Measurements from ENCODE around the gene PODNL1. TPM values are rescaled to one million over a fixed set of nuclear protein-coding genes. Genes with fewer than 3 reads are reported as not detected.

Gene PODNL1
- total RNA-seq, 2 donors from 2014 or later, result 0.66 TPM; not detected in 1

DNA sequence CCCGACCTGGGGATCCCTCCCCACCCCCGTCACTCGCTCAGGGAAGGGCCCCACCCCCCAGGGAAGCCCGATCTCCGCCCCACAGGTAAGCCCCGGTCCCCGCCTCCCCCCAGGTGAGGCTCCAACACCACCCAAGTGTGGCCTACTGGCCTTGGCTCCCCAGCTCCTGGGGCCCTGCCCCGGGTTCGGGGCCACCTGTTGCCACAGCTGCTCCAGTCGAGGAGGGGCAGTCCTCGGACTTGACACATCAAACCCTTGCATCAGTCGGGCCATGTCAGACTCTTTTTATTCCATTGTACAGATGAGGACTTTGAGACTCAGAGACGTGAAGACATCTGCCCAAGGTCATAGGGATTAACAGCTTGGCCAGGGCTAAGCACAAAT lies 31.7 kb downstream of the PODNL1 start:
- Histone ChIP-seq H3K9me3 (no peaks in the 10 kb centered on the region), H3K27ac (peak overlapping the region; percentile 63 to 90 (median 78)), H3K36me3 (replicated peaks in 1 of 2; ENCODE audit: insufficient read depth in 1 of 2, low read depth in 2 of 2) (no peaks in the 10 kb centered on the region), H3K4me3 (peak overlapping the region; percentile 46 to 77), H3K27me3 (no peaks in the 10 kb centered on the region), H3K4me1 (peaks cover 39% of the 10 kb centered on the region)
- intact Hi-C loops (cut with DNase I), result no loop called here
- ATAC-seq (peak; percentile 41), DNase-seq (peak; percentile 59 to 70 (median 64))
- TF ChIP-seq POLR2A (IDR thresholded peaks at IDR 0.05), result no peak
- TF ChIP-seq, protein P1, sequence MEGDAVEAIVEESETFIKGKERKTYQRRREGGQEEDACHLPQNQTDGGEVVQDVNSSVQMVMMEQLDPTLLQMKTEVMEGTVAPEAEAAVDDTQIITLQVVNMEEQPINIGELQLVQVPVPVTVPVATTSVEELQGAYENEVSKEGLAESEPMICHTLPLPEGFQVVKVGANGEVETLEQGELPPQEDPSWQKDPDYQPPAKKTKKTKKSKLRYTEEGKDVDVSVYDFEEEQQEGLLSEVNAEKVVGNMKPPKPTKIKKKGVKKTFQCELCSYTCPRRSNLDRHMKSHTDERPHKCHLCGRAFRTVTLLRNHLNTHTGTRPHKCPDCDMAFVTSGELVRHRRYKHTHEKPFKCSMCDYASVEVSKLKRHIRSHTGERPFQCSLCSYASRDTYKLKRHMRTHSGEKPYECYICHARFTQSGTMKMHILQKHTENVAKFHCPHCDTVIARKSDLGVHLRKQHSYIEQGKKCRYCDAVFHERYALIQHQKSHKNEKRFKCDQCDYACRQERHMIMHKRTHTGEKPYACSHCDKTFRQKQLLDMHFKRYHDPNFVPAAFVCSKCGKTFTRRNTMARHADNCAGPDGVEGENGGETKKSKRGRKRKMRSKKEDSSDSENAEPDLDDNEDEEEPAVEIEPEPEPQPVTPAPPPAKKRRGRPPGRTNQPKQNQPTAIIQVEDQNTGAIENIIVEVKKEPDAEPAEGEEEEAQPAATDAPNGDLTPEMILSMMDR (IDR thresholded peaks at IDR 0.05), result no peak
- WGBS, 2 donors, result 0 to 4% methylated on average over 1 to 10 of the region's 13 CpGs

DNA sequence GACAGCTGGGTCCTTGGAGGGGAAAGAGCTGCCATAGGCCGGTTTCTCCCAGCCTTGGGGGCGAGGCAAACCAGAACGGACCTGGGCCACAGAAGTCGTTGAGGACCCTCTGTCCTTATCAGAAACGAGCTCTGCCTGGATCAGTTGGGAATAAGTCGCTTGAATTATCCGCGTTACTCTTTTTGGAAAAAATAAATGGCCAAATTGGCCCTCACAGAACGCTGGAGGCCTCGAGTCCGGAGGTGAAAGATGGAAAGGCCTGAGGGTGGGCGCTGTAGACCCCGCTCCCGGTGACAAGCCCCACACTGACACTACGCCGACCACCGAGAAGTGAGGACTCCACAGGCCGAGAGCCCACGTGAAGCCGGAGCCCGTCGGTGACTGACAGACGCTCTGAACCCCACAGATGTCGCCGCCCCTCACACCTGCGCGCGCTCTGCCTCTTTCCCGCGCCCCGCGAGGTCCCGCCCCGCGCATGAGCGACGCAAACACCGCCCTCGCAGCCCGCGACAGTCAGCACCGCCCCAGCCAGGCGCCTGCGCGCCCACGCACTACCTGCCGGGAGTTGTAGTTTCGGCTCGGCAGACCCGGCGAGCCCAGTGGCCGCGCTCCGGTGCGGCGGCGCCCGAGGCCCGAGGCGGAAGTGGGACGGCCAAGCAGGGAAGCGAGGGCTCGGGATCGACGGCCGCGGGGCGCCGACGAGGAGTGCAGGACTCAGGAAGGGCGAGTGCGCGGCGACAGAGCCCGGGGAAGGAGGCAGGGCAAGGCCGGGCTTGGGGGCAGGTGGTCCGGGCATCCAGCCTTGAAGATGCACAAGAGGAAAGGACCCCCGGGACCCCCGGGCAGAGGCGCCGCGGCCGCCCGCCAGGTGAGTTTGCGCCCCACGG lies 32.3 kb downstream of the PODNL1 start, which contains the start of the genes BRME1 and CC2D1A:
TSS of gene BRME1 (minus strand) at position 484 of the 887 bp plus-strand sequence. CDS start 1,225 bp downstream, outside the sequence.
TSS of gene CC2D1A (plus strand) at position 568 of the 887 bp plus-strand sequence. CDS start at position 809, 241 bp downstream.
- peak; percentile 98 for ATAC-seq
- Histone ChIP-seq H3K4me1 (peaks cover 39% of the 10 kb centered on the region), H3K27me3 (no peaks in the 10 kb centered on the region), H3K36me3 (replicated peaks in 1 of 2; ENCODE audit: insufficient read depth in 1 of 2, low read depth in 2 of 2) (no peaks in the 10 kb centered on the region), H3K27ac (peak within 1 kb of the TSS; percentile 63 to 90 (median 78)), H3K9me3 (no peaks in the 10 kb centered on the region), H3K4me3 (peak within 1 kb of the TSS; percentile 46 to 77)
- peak; percentile 96 to 97 (median 97) for DNase-seq
- TF ChIP-seq, protein P1 (IDR thresholded peaks at IDR 0.05), result peak in 1 of 7 experiments; percentile 25
- peak in 2 of 3 donors; percentile 70 to 75 for TF ChIP-seq POLR2A (IDR thresholded peaks at IDR 0.05)
- intact Hi-C loops (cut with DNase I), result no loop called here
- 3 to 44% methylated on average over 5 to 63 of the region's 86 CpGs for WGBS, 2 donors

DNA sequence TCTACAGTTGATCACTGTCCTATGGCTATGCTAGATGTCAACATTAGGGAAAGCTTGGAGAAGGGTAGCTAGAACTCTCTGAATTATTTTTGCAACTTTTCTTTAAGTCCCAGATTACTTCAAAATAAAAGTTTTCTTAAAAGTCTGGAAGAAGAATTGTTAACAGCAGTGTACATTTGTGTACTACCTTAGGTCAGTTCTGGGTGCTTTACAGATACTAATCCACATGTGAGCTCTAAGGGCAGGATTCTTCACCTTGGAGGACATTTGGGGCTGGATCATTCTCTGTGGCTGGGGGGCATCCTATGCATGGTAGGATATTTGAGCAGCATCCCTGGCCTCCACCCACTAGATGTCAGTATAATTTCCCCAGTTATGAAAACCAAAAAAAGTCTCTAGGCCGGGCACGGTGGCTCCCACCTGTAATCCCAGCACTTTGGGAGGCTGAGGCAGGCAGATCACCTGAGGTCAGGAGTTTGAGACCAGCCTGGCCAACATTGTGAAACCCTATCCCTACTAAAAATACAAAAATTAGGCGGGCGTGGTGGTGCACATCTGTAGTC lies 35.1 kb downstream of the PODNL1 start:
- peaks cover 40% of the 10 kb centered on the region for H3K4me1 ChIP-seq
- H3K9me3 ChIP-seq, result no peaks in the 10 kb centered on the region
- H3K27me3 ChIP-seq, result no peaks in the 10 kb centered on the region
- H3K27ac ChIP-seq, result no peak overlapping the region
- intact Hi-C loops (cut with DNase I), result no loop called here
- no peak for DNase-seq
- TF ChIP-seq, protein P1 (IDR thresholded peaks at IDR 0.05), result peak in 5 of 7 experiments; percentile 14 to 40 (median 21)
- no peak for TF ChIP-seq POLR2A (IDR thresholded peaks at IDR 0.05)
- no peaks in the 10 kb centered on the region for H3K36me3 ChIP-seq (replicated peaks in 1 of 2; ENCODE audit: insufficient read depth in 1 of 2, low read depth in 2 of 2)
- 62 to 68% methylated on average over 4 of the region's 4 CpGs for WGBS, 2 donors
- no peak overlapping the region for H3K4me3 ChIP-seq
- ATAC-seq, result no peak

DNA sequence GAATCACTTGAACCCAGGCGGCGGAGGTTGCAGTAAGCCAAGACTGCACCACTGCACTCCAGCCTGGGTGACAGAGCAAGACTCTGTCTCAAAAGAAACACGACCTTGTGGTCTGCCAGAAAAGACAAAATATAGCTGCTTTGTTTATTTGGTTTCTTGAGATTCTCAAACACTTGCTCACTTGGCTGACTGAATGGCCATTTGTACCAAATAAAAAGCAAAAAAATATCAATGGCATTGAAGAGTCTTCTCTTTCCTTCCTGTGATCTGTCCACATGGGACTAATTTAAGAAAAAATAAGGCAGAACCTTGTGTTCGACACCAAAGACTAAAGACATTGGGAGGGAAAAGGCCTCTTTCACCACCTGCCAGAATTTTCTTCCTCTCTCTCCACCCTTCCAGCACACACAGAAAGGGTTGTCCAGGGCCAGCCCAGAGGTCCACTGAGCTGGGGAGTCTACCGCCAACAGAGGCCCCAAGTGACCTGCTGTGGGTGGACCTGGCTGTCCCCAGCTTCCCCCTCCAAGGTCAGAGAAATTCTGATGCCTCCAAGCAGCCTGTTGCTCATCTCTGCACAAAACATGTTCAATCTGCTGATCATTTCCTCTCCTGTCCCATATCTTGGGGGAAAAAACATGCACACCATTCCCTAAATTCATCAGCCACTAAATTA lies 38.2 kb downstream of the PODNL1 start:
- WGBS, 2 donors, result 56 to 62% methylated on average over 5 of the region's 5 CpGs
- Histone ChIP-seq H3K36me3 (replicated peaks in 1 of 2; ENCODE audit: insufficient read depth in 1 of 2, low read depth in 2 of 2) (no peaks in the 10 kb centered on the region), H3K4me3 (no peak overlapping the region), H3K27ac (peak overlapping the region in 3 of 4 donors; percentile 29 to 62 (median 45)), H3K4me1 (peaks cover 30% of the 10 kb centered on the region), H3K9me3 (no peaks in the 10 kb centered on the region), H3K27me3 (no peaks in the 10 kb centered on the region)
- intact Hi-C loops (cut with DNase I), result no loop called here
- ATAC-seq, result no peak
- DNase-seq, result no peak
- TF ChIP-seq, protein P1 (IDR thresholded peaks at IDR 0.05), result no peak
- no peak for TF ChIP-seq POLR2A (IDR thresholded peaks at IDR 0.05)
